B cell (primary cell): Measurements from ENCODE around the gene CCL22. TPM values are rescaled to one million over a fixed set of nuclear protein-coding genes. Genes with fewer than 3 reads are reported as not detected.

Experiments
- ATAC-seq: fragments of 200-7000 bp; cut with Tn5 transposase; one replicate; pipeline ENCODE4 v1.10.0; 2021; ENCODE audit warnings: low read depth, mild to moderate bottlenecking, moderate number of reproducible peaks, moderate library complexity
- CTCF ChIA-PET: fragments of 350-600 bp; sonication (Branson Sonifier 250); formaldehyde crosslinking; loops from one replicate; lab custom pipeline; 2021; ENCODE audit warnings: antibody characterized with exemption, inconsistent platforms; lab: Charles Lee
- POLR2A ChIA-PET: fragments of 350-600 bp; sonication (Branson Sonifier 250); formaldehyde crosslinking; loops from one replicate; lab custom pipeline; 2021; ENCODE audit warnings: antibody characterized with exemption; lab: Charles Lee
- DNase-seq: peaks from one replicate; pipeline ENCODE4 v3.0.0; 2013
- H2AFZ ChIP-seq: 2 replicates; pipeline ENCODE4 v1.6.1; 2012; ENCODE audit warnings: mild to moderate bottlenecking, low read depth, low read length; ENCODE audit not compliant: insufficient read depth, poor library complexity, severe bottlenecking
- H3K27ac ChIP-seq, 2 donors: 1 replicate in 1 of 2; 2 replicates in 1 of 2; pipeline ENCODE4 v1.5.1; 2012 to 2013; ENCODE audit warnings: low read length in 2 of 2, mild to moderate bottlenecking in 2 of 2, moderate library complexity in 1 of 2
- H3K27me3 ChIP-seq, 4 experiments: fragments of 200-600 bp in 1 of 4; sonication (generic) in 1 of 4; replicated peaks in 1 of 4; 1 replicate in 2 of 4; 2 replicates in 2 of 4; pipeline versions ENCODE4 v1.6.1 to v1.7.0; 2013 to 2016; ENCODE audit warnings: low read length in 3 of 4, mild to moderate bottlenecking in 2 of 4, mixed read lengths in 1 of 4, moderate library complexity in 1 of 4; ENCODE audit not compliant: insufficient read depth in 4 of 4, control insufficient read depth in 3 of 4; ENCODE audit errors: control extremely low read depth in 1 of 4
- H3K36me3 ChIP-seq, 2 experiments: replicated peaks in 1 of 2; 1 replicate in 1 of 2; 2 replicates in 1 of 2; pipeline versions ENCODE4 v1.6.1 to v1.7.1; 2013; ENCODE audit warnings: low read length in 1 of 2; ENCODE audit not compliant: insufficient read depth in 2 of 2, control insufficient read depth in 1 of 2; ENCODE audit errors: control extremely low read depth in 1 of 2, extremely low read depth in 1 of 2
- H3K4me1 ChIP-seq, 2 donors: fragments of 200-600 bp in 1 of 2; sonication (generic) in 1 of 2; 1 replicate in 1 of 2; 2 replicates in 1 of 2; pipeline versions ENCODE4 v1.5.1 to v1.6.1; 2013 to 2017; ENCODE audit warnings: low read length in 2 of 2; ENCODE audit not compliant: control insufficient read depth in 2 of 2, insufficient read depth in 2 of 2
- H3K4me2 ChIP-seq: replicated peaks from 2 replicates; pipeline ENCODE3; 2012; ENCODE audit warnings: mild to moderate bottlenecking, low read depth, low read length; ENCODE audit not compliant: poor library complexity, severe bottlenecking
- H3K4me3 ChIP-seq, 5 experiments: fragments of 200-600 bp in 1 of 5; sonication (generic) in 1 of 5; 1 replicate in 3 of 5; 2 replicates in 2 of 5; pipeline versions ENCODE4 v1.5.1 to v1.7.0; 2011 to 2016; ENCODE audit warnings: low read length in 4 of 5, mild to moderate bottlenecking in 4 of 5, low read depth in 2 of 5, control low read depth in 1 of 5, moderate library complexity in 1 of 5; ENCODE audit not compliant: insufficient read depth in 1 of 5; ENCODE audit errors: control extremely low read depth in 1 of 5, extremely low read depth in 1 of 5
- H3K79me2 ChIP-seq: fragments of 200-600 bp; sonication (generic); one replicate; pipeline ENCODE4 v1.6.0; 2016; ENCODE audit warnings: low read length; ENCODE audit not compliant: control insufficient read depth, insufficient read depth
- H3K9ac ChIP-seq: fragments of 200-600 bp; sonication (generic); 2 replicates; pipeline ENCODE4 v1.6.1; 2017; ENCODE audit warnings: mild to moderate bottlenecking, low read length, moderate library complexity
- H3K9me3 ChIP-seq, 3 donors: one replicate each; pipeline versions ENCODE4 v1.6.1 to v1.7.1; 2013; ENCODE audit warnings: low read length in 2 of 3; ENCODE audit not compliant: control insufficient read depth in 2 of 3, insufficient read depth in 1 of 3; ENCODE audit errors: control extremely low read depth in 1 of 3
- H4K20me1 ChIP-seq: 2 replicates; pipeline ENCODE4 v1.6.0; 2012; ENCODE audit warnings: mild to moderate bottlenecking, low read length; ENCODE audit not compliant: insufficient read depth, control insufficient read depth, poor library complexity, severe bottlenecking
- H3K27ac Mint-ChIP-seq: one replicate; pipeline ENCODE4 v1.8.0; 2021; ENCODE audit warnings: mixed read lengths
- H3K27me3 Mint-ChIP-seq: one replicate; pipeline ENCODE4 v1.8.0; 2021; ENCODE audit warnings: mixed read lengths
- H3K4me1 Mint-ChIP-seq: one replicate; pipeline ENCODE4 v1.8.0; 2021; ENCODE audit warnings: mixed read lengths
- H3K4me3 Mint-ChIP-seq: one replicate; pipeline ENCODE4 v1.8.0; 2021; ENCODE audit warnings: mixed read lengths
- H3K9me3 Mint-ChIP-seq: one replicate; pipeline ENCODE4 v1.8.0; 2022; ENCODE audit warnings: mixed read lengths; ENCODE audit not compliant: insufficient read depth
- CTCF ChIP-seq: fragments of 200-600 bp; IDR thresholded peaks from one replicate; pipeline ENCODE4 v1.8.0; 2022; ENCODE audit warnings: antibody characterized with exemption, mild to moderate bottlenecking
- EZH2 ChIP-seq: IDR thresholded peaks from 2 replicates; pipeline ENCODE4 v1.6.1; 2012; ENCODE audit warnings: borderline replicate concordance, low read depth, mild to moderate bottlenecking, moderate library complexity, low read length; ENCODE audit not compliant: insufficient read depth, poor library complexity, severe bottlenecking
- WGBS: methylation state at CpG from one replicate; pipeline ENCODE4 v1.1.5; 2013; ENCODE audit warnings: missing lambda C conversion rate; ENCODE audit not compliant: insufficient coverage; 5-methylcytosine and 5-hydroxymethylcytosine counted together
- intact Hi-C: fragments of 100-400 bp; cut with micrococcal nuclease; formaldehyde crosslinking; loops from one replicate; pipeline ENCODE4 v1.10.0; 2022
- polyA plus RNA-seq: library from polyadenylated mRNA; depleted of rRNA; stranded (reverse); fragments of >200 nt; gene quantifications from 2 replicates; pipeline ENCODE4 v1.2.3, GENCODE V29; 2012
- total RNA-seq, 2 donors: library from RNA; stranded (reverse); fragments of 120-200 nt in 1 of 2; gene quantifications; 1 replicate in 1 of 2; 2 replicates in 1 of 2; pipeline versions ENCODE4 v1.2.3 to v1.2.4, GENCODE V29; 2013 to 2022

CCL22 gene
- total and polyA plus RNA-seq, 2 donors (not counting 1 experiment from before 2014, with no cell fraction given) = 0.04 to 91.5 TPM

- 84% methylated on average over 7 of the region's 8 CpGs for WGBS
- H3K27me3 ChIP-seq = no peaks in the 10 kb centered on the region
- DNase-seq (peak; percentile 24), ATAC-seq (no peak)
- peaks cover 59% of the 10 kb centered on the region for H3K4me1 Mint-ChIP-seq
- TF ChIP-seq CTCF (no peak), EZH2 (no peak)
- peak overlapping the region; percentile 28 for H3K9ac ChIP-seq
- H3K4me1 ChIP-seq = peaks cover 34 to 56% of the 10 kb centered on the region in 2 donors
- H3K4me3 Mint-ChIP-seq = peak overlapping the region; percentile 59
- ChIA-PET CTCF (interaction anchor here (1.0 kb wide), 1 partner anchor 33 kb away, joined by 3 read pairs; no protein-coding TSS in a partner anchor), POLR2A (interaction anchor here (0.6 kb wide), 1 partner anchor 67 kb away, joined by 4 read pairs; no protein-coding TSS in a partner anchor)
- H3K4me3 ChIP-seq = no peak overlapping the region
- H3K9me3 Mint-ChIP-seq = no peaks in the 10 kb centered on the region
- peak overlapping the region in 1 of 2 donors; percentile 11 for H3K27ac ChIP-seq
- H3K79me2 ChIP-seq = no peaks in the 10 kb centered on the region
- H3K36me3 ChIP-seq = no peaks in the 10 kb centered on the region
- H3K4me2 ChIP-seq = peak overlapping the region; percentile 70
- intact Hi-C loops = no loop called here
- peak overlapping the region; percentile 85 for H3K27ac Mint-ChIP-seq
- no peaks in the 10 kb centered on the region for H4K20me1 ChIP-seq
- no peaks in the 10 kb centered on the region for H3K27me3 Mint-ChIP-seq
- H3K9me3 ChIP-seq = peaks cover 0 to 4% (median 0%) of the 10 kb centered on the region in 3 donors
- H2AFZ ChIP-seq = peak overlapping the region; percentile 30
These were observed 25.0 kb downstream of the CCL22 start for GRCh38 chr16:57383276-57384247.
